Omental fat pad (tissue), 4 donors: Measurements from ENCODE around the gene CLMN. TPM values are rescaled to one million over a fixed set of nuclear protein-coding genes. Genes with fewer than 3 reads are reported as not detected.
"Not testable (repeated sequence)": the region's sequence is repeated elsewhere in the genome, so short reads cannot be mapped to it uniquely, and the experiment has no call there.

Experiments
- ATAC-seq: fragments of 150-250 bp; one replicate; pipeline ENCODE4 v1.9.1; 2016; ENCODE audit warnings: mild to moderate bottlenecking, moderate library complexity; ENCODE audit not compliant: low FRiP score
- DNase-seq: peaks from one replicate; pipeline ENCODE4 v3.0.0-alpha.2; 2019; ENCODE audit warnings: low spot score
- CTCF ChIP-seq, 3 donors: fragments of 450-650 bp; IDR thresholded peaks; one replicate each; pipeline ENCODE4 v1.5.1; 2016 to 2017; ENCODE audit warnings: antibody characterized with exemption in 3 of 3, mild to moderate bottlenecking in 3 of 3, moderate library complexity in 2 of 3
- total RNA-seq, 4 donors: library from RNA; depleted of rRNA; stranded (reverse); fragments of >200 nt; gene quantifications; one replicate each; pipeline ENCODE4 v1.1.0, GENCODE V29; 2016

The CLMN gene
- total RNA-seq, 4 donors from 2014 or later, result 25.1 to 41.9 (median 32.9) TPM

DNA sequence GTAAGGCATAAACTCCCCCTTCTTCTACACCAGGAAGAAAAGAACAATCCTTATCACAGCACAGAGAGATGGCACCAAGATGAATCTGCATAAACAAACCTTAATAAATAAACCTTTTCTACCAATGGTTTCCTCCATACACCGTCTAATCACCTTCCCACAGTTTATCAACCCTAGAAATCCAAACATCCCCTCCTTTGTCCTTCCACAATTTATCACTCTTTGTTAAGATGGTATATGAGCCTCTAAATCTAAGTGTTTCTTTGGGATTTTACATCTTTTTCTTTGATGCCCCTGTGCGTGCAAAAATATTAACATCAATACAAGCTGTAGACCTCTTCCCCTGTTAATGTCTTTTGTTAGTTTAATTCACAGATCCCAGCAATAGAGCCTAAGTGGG lies 174.9 kb downstream of the CLMN start:
- no peak for TF ChIP-seq CTCF (IDR thresholded peaks at IDR 0.05)
- no peak for DNase-seq
- ATAC-seq, result no peak

DNA sequence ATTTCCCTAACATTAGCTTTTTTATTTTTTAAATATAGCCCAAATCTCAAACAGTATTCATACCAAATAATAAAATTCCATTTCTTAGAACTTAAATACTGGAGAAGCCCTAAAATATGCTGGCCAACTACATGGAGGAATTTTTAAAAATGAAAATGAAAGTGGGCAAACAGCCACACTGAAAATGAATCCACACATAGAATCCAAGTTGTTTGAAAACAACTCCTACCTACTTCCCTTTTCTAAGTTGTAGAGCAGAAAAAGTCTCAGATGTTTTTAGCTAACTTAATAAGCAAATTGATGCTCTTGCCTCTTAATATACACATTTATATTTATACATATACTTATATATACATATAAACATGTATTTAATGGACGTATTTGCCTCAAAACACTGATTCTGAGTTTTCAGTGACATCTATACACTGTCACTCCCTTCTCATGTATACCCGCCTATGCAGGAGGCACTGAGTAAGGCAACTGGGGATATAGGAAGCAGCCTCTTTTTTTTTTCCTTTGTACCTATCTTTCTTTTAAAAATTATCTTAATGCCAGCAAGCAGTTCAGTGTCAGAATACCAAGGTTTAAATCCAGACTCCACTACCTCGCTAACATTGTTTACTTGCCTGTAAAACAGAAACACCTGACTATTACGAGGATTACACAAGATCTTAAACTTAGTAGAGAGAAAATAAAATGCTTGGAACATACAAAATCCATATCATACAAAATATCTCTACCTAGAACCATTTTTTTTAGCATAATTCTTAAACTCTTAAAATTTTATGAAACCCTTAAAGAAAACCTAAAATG lies 175.7 kb downstream of the CLMN start:
- DNase-seq (no peak), ATAC-seq (no peak)
- no peak for TF ChIP-seq CTCF (IDR thresholded peaks at IDR 0.05)

DNA sequence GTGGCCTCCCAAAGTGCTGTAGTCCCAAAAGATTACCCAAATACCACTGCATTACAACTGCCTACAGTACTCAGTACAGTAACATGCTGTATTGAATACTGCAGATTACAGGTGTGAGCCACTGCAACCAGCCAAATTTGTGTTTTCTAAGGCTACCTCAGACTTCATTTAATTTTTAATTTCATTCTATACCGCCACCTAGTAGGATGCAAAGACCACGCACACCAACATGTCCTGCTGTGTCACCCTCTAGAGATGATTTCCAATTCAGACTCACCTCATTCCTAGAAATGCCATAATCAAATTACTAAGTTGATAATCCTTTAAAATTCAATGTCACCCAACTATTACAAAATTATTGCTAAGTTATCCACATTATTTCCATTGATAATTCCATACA lies 177.5 kb downstream of the CLMN start:
- no peak for TF ChIP-seq CTCF (IDR thresholded peaks at IDR 0.05)
- no peak for DNase-seq
- no peak for ATAC-seq

DNA sequence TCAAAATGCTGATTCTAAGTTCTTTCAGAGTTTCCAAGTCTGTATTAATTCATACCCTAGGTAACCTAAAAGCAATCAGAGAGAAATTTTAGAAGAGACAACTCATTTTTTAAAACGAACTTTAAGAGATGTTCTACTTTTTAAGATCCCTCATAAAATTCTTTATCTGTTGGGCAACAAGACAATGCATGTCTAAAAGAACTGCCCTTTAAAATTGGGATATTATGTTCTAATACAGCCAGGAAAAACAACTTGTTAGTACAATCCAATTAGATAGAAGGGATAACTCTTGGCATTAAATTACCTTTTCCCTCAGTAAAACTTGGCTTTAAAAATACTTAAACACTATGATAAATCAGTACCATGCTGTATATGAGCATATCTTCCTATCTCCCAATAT lies 178.0 kb downstream of the CLMN start:
- ATAC-seq (no peak), DNase-seq (no peak)
- no peak for TF ChIP-seq CTCF (IDR thresholded peaks at IDR 0.05)

GRCh38 chr14:95140060-95140858 lies 179.4 kb downstream of the CLMN start:
- ATAC-seq (peak; percentile 69), DNase-seq (no peak)
- TF ChIP-seq CTCF (IDR thresholded peaks at IDR 0.05), result no peak

GRCh38 chr14:95138876-95139275 lies 180.8 kb downstream of the CLMN start:
- no peak for TF ChIP-seq CTCF (IDR thresholded peaks at IDR 0.05)
- no peak for ATAC-seq
- DNase-seq, result no peak

GRCh38 chr14:95138455-95138854 lies 181.3 kb downstream of the CLMN start:
- not testable (repeated sequence) for ATAC-seq, DNase-seq
